Endothelial cell of umbilical vein (primary cell): Measurements from ENCODE around the gene YAP1. TPM values are rescaled to one million over a fixed set of nuclear protein-coding genes. Genes with fewer than 3 reads are reported as not detected.

Experiments
- BruUV-seq: library from RNA; stranded (reverse); fragments of 400-500 nt; replicated peaks from 2 replicates; lab custom pipeline; 2021; lab: Mats Ljungman, UMichigan
- CTCF ChIA-PET: fragments of 300-600, 350-600 bp; sonication (Branson Sonifier 250); formaldehyde crosslinking; loops from one replicate; lab custom pipeline; 2021; ENCODE audit warnings: antibody characterized with exemption, inconsistent platforms; lab: Charles Lee
- POLR2A ChIA-PET: fragments of 300-600, 350-600 bp; sonication (Branson Sonifier 250); formaldehyde crosslinking; loops from one replicate; lab custom pipeline; 2021; ENCODE audit warnings: antibody characterized with exemption, inconsistent platforms; lab: Charles Lee
- DNase-seq: peaks from one replicate; pipeline ENCODE4 v3.0.0-alpha.2; 2011; ENCODE audit warnings: low read depth, low spot score
- FAIRE-seq: peaks from 2 replicates; lab custom pipeline; 2011; peaks lifted over from hg19 to GRCh38; lab: Jason Lieb, UNC
- H2AFZ ChIP-seq: 2 replicates; pipeline ENCODE4 v1.6.0; 2012; ENCODE audit warnings: low read depth, low read length, control low read depth, inconsistent platforms
- H3K27ac ChIP-seq: 2 replicates; pipeline ENCODE4 v1.5.1; 2011; ENCODE audit warnings: low read depth, mild to moderate bottlenecking, control low read depth, low read length, moderate library complexity; ENCODE audit not compliant: insufficient read depth
- H3K27me3 ChIP-seq, 2 experiments: 2 replicates each; pipeline versions ENCODE4 v1.6.0 to v1.6.1; 2011; ENCODE audit warnings: low read length in 2 of 2, mixed read lengths in 1 of 2; ENCODE audit not compliant: control insufficient read depth in 2 of 2, insufficient read depth in 2 of 2
- H3K36me3 ChIP-seq, 2 experiments: 2 replicates in 1 of 2; 3 replicates in 1 of 2; pipeline ENCODE4 v1.5.1; 2011; ENCODE audit warnings: low read length in 2 of 2, mild to moderate bottlenecking in 1 of 2, moderate library complexity in 1 of 2; ENCODE audit not compliant: control insufficient read depth in 2 of 2, insufficient read depth in 2 of 2; ENCODE audit errors: extremely low read depth in 1 of 2
- H3K4me1 ChIP-seq: 3 replicates; pipeline ENCODE4 v1.5.1; 2011; ENCODE audit warnings: mild to moderate bottlenecking, low read length; ENCODE audit not compliant: control insufficient read depth, insufficient read depth; ENCODE audit errors: extremely low read depth
- H3K4me2 ChIP-seq: 2 replicates; pipeline ENCODE4 v1.6.1; 2011; ENCODE audit warnings: low read length, control low read depth, mixed read lengths; ENCODE audit not compliant: insufficient read depth
- H3K4me3 ChIP-seq, 3 experiments: fragments of 200-600 bp in 1 of 3; sonication (generic), shearing (Covaris generic) in 1 of 3; replicated peaks in 1 of 3; 2 replicates each; pipeline ENCODE4 v1.5.1; 2011 to 2016; ENCODE audit warnings: control low read depth in 3 of 3, low read length in 3 of 3, mild to moderate bottlenecking in 2 of 3, inconsistent platforms in 1 of 3, low read depth in 1 of 3, moderate library complexity in 1 of 3; ENCODE audit not compliant: insufficient read depth in 1 of 3
- H3K79me2 ChIP-seq: 2 replicates; pipeline ENCODE4 v1.6.0; 2012; ENCODE audit warnings: low read length, inconsistent platforms; ENCODE audit not compliant: control insufficient read depth, insufficient read depth
- H3K9ac ChIP-seq: replicated peaks from 2 replicates; pipeline ENCODE3; 2011; ENCODE audit warnings: low read length, control low read depth; ENCODE audit not compliant: insufficient read depth; ENCODE audit errors: extremely low read depth
- H3K9me1 ChIP-seq: replicated peaks from 3 replicates; pipeline ENCODE4 v1.6.0; 2011; ENCODE audit warnings: mild to moderate bottlenecking, low read length; ENCODE audit not compliant: control insufficient read depth, insufficient read depth; ENCODE audit errors: extremely low read depth
- H3K9me3 ChIP-seq: replicated peaks from 2 replicates; pipeline ENCODE4 v1.5.1; 2012; ENCODE audit warnings: low read length, inconsistent platforms; ENCODE audit not compliant: control insufficient read depth, insufficient read depth
- H4K20me1 ChIP-seq: replicated peaks from 2 replicates; pipeline ENCODE3; 2011; ENCODE audit warnings: mild to moderate bottlenecking, low read length; ENCODE audit not compliant: control insufficient read depth, insufficient read depth; ENCODE audit errors: extremely low read depth
- CTCF ChIP-seq, 2 donors: IDR thresholded peaks; 1 replicate in 1 of 2; 2 replicates in 1 of 2; pipeline ENCODE4 v1.5.1; 2011; ENCODE audit warnings: low read length in 2 of 2, mild to moderate bottlenecking in 2 of 2, moderate library complexity in 2 of 2, control low read depth in 1 of 2, inconsistent platforms in 1 of 2, low read depth in 1 of 2; ENCODE audit not compliant: insufficient read depth in 1 of 2; ENCODE audit errors: extremely low read depth in 1 of 2
- EZH2 ChIP-seq: IDR thresholded peaks from 2 replicates; pipeline ENCODE4 v1.6.1; 2012; ENCODE audit warnings: borderline replicate concordance, low read depth, mild to moderate bottlenecking, moderate library complexity, low read length, inconsistent platforms; ENCODE audit not compliant: severe bottlenecking
- FOS ChIP-seq: IDR thresholded peaks from 2 replicates; pipeline ENCODE4 v1.6.1; 2011; ENCODE audit warnings: mild to moderate bottlenecking, low read length, moderate library complexity, borderline replicate concordance; ENCODE audit not compliant: insufficient read depth
- GATA2 ChIP-seq: IDR thresholded peaks from 2 replicates; pipeline ENCODE4 v1.7.0; 2011; ENCODE audit warnings: low read depth, mild to moderate bottlenecking, moderate library complexity, mixed read lengths, low read length; ENCODE audit not compliant: insufficient read length, insufficient read depth
- JUN ChIP-seq: IDR thresholded peaks from 2 replicates; pipeline ENCODE4 v1.6.1; 2011; ENCODE audit warnings: borderline replicate concordance, low read depth; ENCODE audit not compliant: insufficient read length, insufficient read depth
- MAX ChIP-seq: IDR thresholded peaks from 2 replicates; pipeline ENCODE4 v1.6.1; 2011; ENCODE audit not compliant: insufficient read depth, insufficient read length
- MYC ChIP-seq: IDR thresholded peaks from one replicate; pipeline ENCODE4 v1.6.1; 2011; ENCODE audit warnings: mild to moderate bottlenecking, low read depth, low read length
- POLR2A ChIP-seq: IDR thresholded peaks from 2 replicates; pipeline ENCODE4 v1.6.1; 2012; ENCODE audit warnings: low read depth, mild to moderate bottlenecking, control low read depth, low read length
- POLR2AphosphoS5 ChIP-seq: IDR thresholded peaks from 2 replicates; pipeline ENCODE4 v1.6.1; 2012; ENCODE audit warnings: low read depth, mild to moderate bottlenecking, control low read depth, low read length, moderate library complexity; ENCODE audit not compliant: insufficient read depth
- dilution Hi-C: fragments of 300-500 bp; cut with MboI; formaldehyde crosslinking; loops from one replicate; pipeline ENCODE4 v1.15.0; 2019; ENCODE audit warnings: low sequenced_read_pairs; ENCODE audit not compliant: extremely low pct_ligation_motif_present
- intact Hi-C: fragments of 100-400 bp; cut with micrococcal nuclease; formaldehyde crosslinking; loops from one replicate; pipeline ENCODE4 v1.10.0; 2022
- polyA plus RNA-seq, 4 experiments: library from polyadenylated mRNA; depleted of rRNA in 3 of 4; stranded (reverse) in 3 of 4; unstranded in 1 of 4; fragments of >200 nt; gene quantifications; 2 replicates each; pipeline versions ENCODE4 v1.2.1 to v1.2.3, GENCODE V29; 2011 to 2012; ENCODE audit warnings: missing spikeins in 1 of 4
- total RNA-seq: library from RNA; stranded (reverse); gene quantifications from 2 replicates; pipeline ENCODE4 v1.2.3, GENCODE V29; 2021

Gene YAP1
- total and polyA plus RNA-seq, 2 donors (not counting 3 experiments of a cell fraction or from before 2014, with no cell fraction given): 32.6 to 48.9 TPM

GRCh38 chr11:102260241-102260640 is 150.0 kb downstream of the YAP1 start:
- CTCF ChIA-PET: interaction anchor here (0.8 to 1.7 kb wide), 2 partner anchors 8 to 20 kb away, joined by 3 to 4 read pairs; no protein-coding TSS in a partner anchor
- Histone ChIP-seq H4K20me1 (no peaks in the 10 kb centered on the region), H3K4me3 (no peak overlapping the region), H3K27me3 (no peaks in the 10 kb centered on the region), H3K79me2 (no peaks in the 10 kb centered on the region), H3K36me3 (no peaks in the 10 kb centered on the region), H3K9me3 (no peaks in the 10 kb centered on the region), H2AFZ (no peak overlapping the region), H3K4me2 (no peak overlapping the region), H3K4me1 (no peaks in the 10 kb centered on the region), H3K9ac (no peak overlapping the region), H3K27ac (no peak overlapping the region), H3K9me1 (no peaks in the 10 kb centered on the region)
- POLR2A ChIA-PET: interaction anchor here (0.7 kb wide), 1 partner anchor 432 kb away, joined by 3 read pairs; no protein-coding TSS in a partner anchor
- dilution Hi-C loops (no loop called here), intact Hi-C loops (loop anchor here (10.0 kb wide), 1 partner anchor 395 kb away; no protein-coding TSS in a partner anchor)
- TF ChIP-seq MAX (no peak), CTCF (IDR thresholded peaks at IDR 0.05; ENCODE audit: extremely low read depth in 1 of 2, insufficient read depth in 1 of 2, low read depth in 1 of 2, low read length in 2 of 2) (no peak), POLR2A (no peak), EZH2 (no peak), JUN (no peak), FOS (no peak), GATA2 (no peak), POLR2AphosphoS5 (no peak), MYC (no peak)
- DNase-seq: no peak
- FAIRE-seq: no peak
- BruUV-seq: no TSS peak
